Lower leg skin (tissue), 3 donors: ENCODE data around the gene TUBGCP3.

Source experiments
- CTCF ChIP-seq, 3 donors: fragments of 450-650 bp; IDR thresholded peaks; one replicate each; pipeline ENCODE4 v1.5.1; 2016; ENCODE audit warnings: antibody characterized with exemption in 3 of 3, mild to moderate bottlenecking in 3 of 3, moderate library complexity in 2 of 3
- POLR2A ChIP-seq, 2 donors: fragments of 450-650 bp; IDR thresholded peaks; one replicate each; pipeline ENCODE4 v1.6.1; 2016 to 2017; ENCODE audit warnings: antibody characterized with exemption in 2 of 2, mild to moderate bottlenecking in 1 of 2, moderate library complexity in 1 of 2

DNA sequence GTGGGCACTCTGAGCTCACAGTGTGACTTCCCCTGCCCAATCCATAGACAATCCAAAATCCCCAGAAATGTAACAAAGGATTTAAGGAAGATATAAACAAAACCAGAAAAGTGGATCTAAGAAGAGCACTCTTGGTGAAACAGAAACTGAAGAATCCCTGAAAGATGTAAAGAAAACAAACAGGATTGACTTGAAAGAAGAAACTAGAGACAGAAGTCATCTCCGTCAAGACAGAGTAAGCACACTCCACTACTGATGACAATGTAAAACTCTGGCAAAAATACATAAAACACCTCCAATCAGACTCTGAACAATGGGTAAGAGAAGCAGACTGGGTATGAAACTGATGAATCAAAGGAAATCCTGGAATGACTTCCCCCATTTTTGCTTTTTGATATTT lies 13.5 kb downstream of the TUBGCP3 start:
- TF ChIP-seq CTCF (IDR thresholded peaks at IDR 0.05), result no peak
- TF ChIP-seq POLR2A (IDR thresholded peaks at IDR 0.05), result no peak
